K562 (cell line): ENCODE measurements around the gene CARM1. TPM values are rescaled to one million over a fixed set of nuclear protein-coding genes. Genes with fewer than 3 reads are reported as not detected.

Source experiments
- ATF7 ChIP-seq: fragments of 450-650 bp; IDR thresholded peaks from 2 replicates; pipeline ENCODE4 v1.7.1; 2014; ENCODE audit warnings: mild to moderate bottlenecking, moderate library complexity
- CCNT2 ChIP-seq: IDR thresholded peaks from 2 replicates; pipeline ENCODE4 v1.6.1; 2011; ENCODE audit warnings: borderline replicate concordance, low read depth, mild to moderate bottlenecking, moderate library complexity, mixed read lengths, low read length; ENCODE audit not compliant: insufficient read length; ENCODE audit errors: extremely low read depth
- DIDO1 ChIP-seq: fragments of 450-650 bp; IDR thresholded peaks from 2 replicates; pipeline ENCODE4 v1.6.1; 2016; ENCODE audit warnings: low read depth, missing biosample characterization, missing genetic modification characterization
- ETV1 ChIP-seq: fragments of 450-650 bp; conservative IDR thresholded peaks from 2 replicates; pipeline ENCODE4 v1.6.1; 2016; ENCODE audit warnings: missing genetic modification characterization, control low read depth, low read depth, missing compliant biosample characterization
- IFI16 ChIP-seq: fragments of 250-450 bp; sonication (Bioruptor Pico); IDR thresholded peaks from 2 replicates; pipeline ENCODE4 v2.1.2; 2022; ENCODE audit warnings: mild to moderate bottlenecking, inconsistent platforms
- RAD51 ChIP-seq: fragments of 450-650 bp; IDR thresholded peaks from 2 replicates; pipeline ENCODE4 v1.7.1; 2016; ENCODE audit warnings: low read depth, mild to moderate bottlenecking, borderline replicate concordance
- RB1 ChIP-seq: fragments of 450-650 bp; IDR thresholded peaks from 2 replicates; pipeline ENCODE4 v1.6.1; 2017; ENCODE audit warnings: low read depth, mild to moderate bottlenecking
- SRSF3 ChIP-seq: fragments of 200-400 bp; formaldehyde crosslinking; IDR thresholded peaks from 2 replicates; pipeline ENCODE4 v1.6.1; 2016; ENCODE audit warnings: mild to moderate bottlenecking, low read length, moderate library complexity; ENCODE audit not compliant: insufficient read depth
- SRSF7 ChIP-seq: fragments of 200-400 bp; formaldehyde crosslinking; optimal IDR thresholded peaks from 2 replicates; pipeline ENCODE3; 2017; ENCODE audit warnings: mild to moderate bottlenecking, low read depth, low read length
- XRCC4 ChIP-seq: IDR thresholded peaks from one replicate; pipeline ENCODE4 v1.6.1; 2011; ENCODE audit not compliant: insufficient read depth, insufficient read length; ENCODE audit errors: extremely low read depth
- ZNF121 ChIP-seq: sonication (generic); formaldehyde crosslinking; conservative IDR thresholded peaks from 2 replicates; pipeline ENCODE4 v1.8.0; 2022; ENCODE audit warnings: missing genetic modification reagents
- ZNF140 ChIP-seq: fragments of 250-450 bp; sonication (Bioruptor Pico); IDR thresholded peaks from 2 replicates; pipeline ENCODE4 v1.8.0; 2021; ENCODE audit warnings: moderate library complexity, mild to moderate bottlenecking, inconsistent platforms
- ZNF696 ChIP-seq: fragments of 250-450 bp; sonication (Bioruptor Pico); conservative IDR thresholded peaks from 2 replicates; pipeline ENCODE4 v1.4.0; 2020; ENCODE audit warnings: mild to moderate bottlenecking, moderate library complexity
- polyA plus RNA-seq, 8 experiments: library from polyadenylated mRNA; depleted of rRNA in 4 of 8; stranded (reverse) in 5 of 8; unstranded in 3 of 8; fragments of >200 nt; fragmentation: Nextera tagmentation in 2 of 8; fragmentation: Illumina TruSeq in 1 of 8; extraction: Ambion mirVana in 2 of 8; extraction: Trizol in 1 of 8; gene quantifications; 2 replicates each; pipeline versions ENCODE4 v1.2.1 to v1.2.3, GENCODE V29; 2011 to 2014; ENCODE audit warnings: inconsistent platforms in 1 of 8, missing spikeins in 1 of 8
- total RNA-seq, 7 experiments: library from RNA; depleted of rRNA in 6 of 7; stranded (reverse); fragments of >200 nt in 6 of 7; fragmentation: Illumina TruSeq in 2 of 7; extraction: Trizol in 2 of 7; gene quantifications; 2 replicates each; pipeline versions ENCODE4 v1.2.1 to v1.2.3, GENCODE V29; 2011 to 2021; ENCODE audit warnings: low replicate concordance in 1 of 7
- TF ChIP-seq, protein P1 (sequence below): IDR thresholded peaks from 3 replicates; pipeline ENCODE4 v1.6.1; 2011; ENCODE audit warnings: borderline replicate concordance, mild to moderate bottlenecking; ENCODE audit not compliant: insufficient read length, insufficient read depth
- TF ChIP-seq, protein P2 (sequence below), 2 experiments: fragments of 450-650 bp; IDR thresholded peaks; 2 replicates each; pipeline ENCODE4 v1.6.1; 2018; ENCODE audit warnings: mild to moderate bottlenecking in 2 of 2, low read depth in 1 of 2; ENCODE audit not compliant: partially characterized antibody in 2 of 2
- TF ChIP-seq, protein P3 (sequence below): fragments of 450-650 bp; IDR thresholded peaks from 2 replicates; pipeline ENCODE4 v1.6.1; 2018; ENCODE audit not compliant: partially characterized antibody
- TF ChIP-seq, protein P4 (sequence below): fragments of 250-450 bp; sonication (Bioruptor Pico); IDR thresholded peaks from 2 replicates; pipeline ENCODE4 v1.8.0; 2022; ENCODE audit warnings: moderate library complexity, mild to moderate bottlenecking, inconsistent platforms

The CARM1 gene
- total and polyA plus RNA-seq, 9 of the 15 experiments (the other 6 are each of a cell fraction or from before 2014, with no cell fraction given), result 0.36 to 86.0 (median 29.7) TPM

DNA sequence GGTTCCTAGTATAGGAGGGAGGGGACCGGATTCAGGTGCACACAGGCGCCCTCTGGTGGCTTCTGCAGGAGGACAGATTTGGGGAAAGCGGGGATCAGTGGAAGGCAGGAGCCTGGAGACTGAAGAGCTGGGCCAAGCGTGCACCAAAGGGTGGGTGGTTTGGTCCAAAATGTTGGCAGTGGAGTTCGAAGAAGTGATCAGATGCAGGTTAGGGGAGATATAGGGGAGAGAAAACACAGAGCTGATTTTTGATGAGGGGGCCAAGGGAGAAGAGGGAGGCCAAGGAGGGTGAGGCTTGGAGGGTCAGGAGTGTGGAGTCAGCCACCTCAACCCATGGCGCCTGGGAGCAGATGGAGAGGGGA is 6.8 kb upstream of the CARM1 start (continued):
- TF ChIP-seq SRSF3 (no peak), ZNF121 (CRISPR knock-in tag) (no peak), ZNF140 (CRISPR knock-in tag) (no peak), RB1 (peak; percentile 23; the same call in 1 of the 2 replicates), RAD51 (no peak), DIDO1 (tag) (no peak), ATF7 (peak; percentile 28; the same call in 1 of the 2 replicates), ETV1 (tag) (peak; percentile 81), XRCC4 (no peak), SRSF7 (no peak), ZNF696 (no peak), IFI16 (CRISPR knock-in tag) (no peak), CCNT2 (no peak)
- TF ChIP-seq, protein P1, sequence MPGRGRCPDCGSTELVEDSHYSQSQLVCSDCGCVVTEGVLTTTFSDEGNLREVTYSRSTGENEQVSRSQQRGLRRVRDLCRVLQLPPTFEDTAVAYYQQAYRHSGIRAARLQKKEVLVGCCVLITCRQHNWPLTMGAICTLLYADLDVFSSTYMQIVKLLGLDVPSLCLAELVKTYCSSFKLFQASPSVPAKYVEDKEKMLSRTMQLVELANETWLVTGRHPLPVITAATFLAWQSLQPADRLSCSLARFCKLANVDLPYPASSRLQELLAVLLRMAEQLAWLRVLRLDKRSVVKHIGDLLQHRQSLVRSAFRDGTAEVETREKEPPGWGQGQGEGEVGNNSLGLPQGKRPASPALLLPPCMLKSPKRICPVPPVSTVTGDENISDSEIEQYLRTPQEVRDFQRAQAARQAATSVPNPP, result no peak
- TF ChIP-seq, protein P2, sequence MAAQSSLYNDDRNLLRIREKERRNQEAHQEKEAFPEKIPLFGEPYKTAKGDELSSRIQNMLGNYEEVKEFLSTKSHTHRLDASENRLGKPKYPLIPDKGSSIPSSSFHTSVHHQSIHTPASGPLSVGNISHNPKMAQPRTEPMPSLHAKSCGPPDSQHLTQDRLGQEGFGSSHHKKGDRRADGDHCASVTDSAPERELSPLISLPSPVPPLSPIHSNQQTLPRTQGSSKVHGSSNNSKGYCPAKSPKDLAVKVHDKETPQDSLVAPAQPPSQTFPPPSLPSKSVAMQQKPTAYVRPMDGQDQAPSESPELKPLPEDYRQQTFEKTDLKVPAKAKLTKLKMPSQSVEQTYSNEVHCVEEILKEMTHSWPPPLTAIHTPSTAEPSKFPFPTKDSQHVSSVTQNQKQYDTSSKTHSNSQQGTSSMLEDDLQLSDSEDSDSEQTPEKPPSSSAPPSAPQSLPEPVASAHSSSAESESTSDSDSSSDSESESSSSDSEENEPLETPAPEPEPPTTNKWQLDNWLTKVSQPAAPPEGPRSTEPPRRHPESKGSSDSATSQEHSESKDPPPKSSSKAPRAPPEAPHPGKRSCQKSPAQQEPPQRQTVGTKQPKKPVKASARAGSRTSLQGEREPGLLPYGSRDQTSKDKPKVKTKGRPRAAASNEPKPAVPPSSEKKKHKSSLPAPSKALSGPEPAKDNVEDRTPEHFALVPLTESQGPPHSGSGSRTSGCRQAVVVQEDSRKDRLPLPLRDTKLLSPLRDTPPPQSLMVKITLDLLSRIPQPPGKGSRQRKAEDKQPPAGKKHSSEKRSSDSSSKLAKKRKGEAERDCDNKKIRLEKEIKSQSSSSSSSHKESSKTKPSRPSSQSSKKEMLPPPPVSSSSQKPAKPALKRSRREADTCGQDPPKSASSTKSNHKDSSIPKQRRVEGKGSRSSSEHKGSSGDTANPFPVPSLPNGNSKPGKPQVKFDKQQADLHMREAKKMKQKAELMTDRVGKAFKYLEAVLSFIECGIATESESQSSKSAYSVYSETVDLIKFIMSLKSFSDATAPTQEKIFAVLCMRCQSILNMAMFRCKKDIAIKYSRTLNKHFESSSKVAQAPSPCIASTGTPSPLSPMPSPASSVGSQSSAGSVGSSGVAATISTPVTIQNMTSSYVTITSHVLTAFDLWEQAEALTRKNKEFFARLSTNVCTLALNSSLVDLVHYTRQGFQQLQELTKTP (IDR thresholded peaks at IDR 0.05; ENCODE audit: low read depth in 1 of 2, partially characterized antibody in 2 of 2), result no peak
- TF ChIP-seq, protein P3, sequence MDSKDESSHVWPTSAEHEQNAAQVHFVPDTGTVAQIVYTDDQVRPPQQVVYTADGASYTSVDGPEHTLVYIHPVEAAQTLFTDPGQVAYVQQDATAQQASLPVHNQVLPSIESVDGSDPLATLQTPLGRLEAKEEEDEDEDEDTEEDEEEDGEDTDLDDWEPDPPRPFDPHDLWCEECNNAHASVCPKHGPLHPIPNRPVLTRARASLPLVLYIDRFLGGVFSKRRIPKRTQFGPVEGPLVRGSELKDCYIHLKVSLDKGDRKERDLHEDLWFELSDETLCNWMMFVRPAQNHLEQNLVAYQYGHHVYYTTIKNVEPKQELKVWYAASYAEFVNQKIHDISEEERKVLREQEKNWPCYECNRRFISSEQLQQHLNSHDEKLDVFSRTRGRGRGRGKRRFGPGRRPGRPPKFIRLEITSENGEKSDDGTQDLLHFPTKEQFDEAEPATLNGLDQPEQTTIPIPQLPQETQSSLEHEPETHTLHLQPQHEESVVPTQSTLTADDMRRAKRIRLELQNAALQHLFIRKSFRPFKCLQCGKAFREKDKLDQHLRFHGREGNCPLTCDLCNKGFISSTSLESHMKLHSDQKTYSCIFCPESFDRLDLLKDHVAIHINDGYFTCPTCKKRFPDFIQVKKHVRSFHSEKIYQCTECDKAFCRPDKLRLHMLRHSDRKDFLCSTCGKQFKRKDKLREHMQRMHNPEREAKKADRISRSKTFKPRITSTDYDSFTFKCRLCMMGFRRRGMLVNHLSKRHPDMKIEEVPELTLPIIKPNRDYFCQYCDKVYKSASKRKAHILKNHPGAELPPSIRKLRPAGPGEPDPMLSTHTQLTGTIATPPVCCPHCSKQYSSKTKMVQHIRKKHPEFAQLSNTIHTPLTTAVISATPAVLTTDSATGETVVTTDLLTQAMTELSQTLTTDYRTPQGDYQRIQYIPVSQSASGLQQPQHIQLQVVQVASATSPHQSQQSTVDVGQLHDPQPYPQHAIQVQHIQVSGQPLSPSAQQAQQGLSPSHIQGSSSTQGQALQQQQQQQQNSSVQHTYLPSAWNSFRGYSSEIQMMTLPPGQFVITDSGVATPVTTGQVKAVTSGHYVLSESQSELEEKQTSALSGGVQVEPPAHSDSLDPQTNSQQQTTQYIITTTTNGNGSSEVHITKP, result peak; percentile 15
- TF ChIP-seq, protein P4, sequence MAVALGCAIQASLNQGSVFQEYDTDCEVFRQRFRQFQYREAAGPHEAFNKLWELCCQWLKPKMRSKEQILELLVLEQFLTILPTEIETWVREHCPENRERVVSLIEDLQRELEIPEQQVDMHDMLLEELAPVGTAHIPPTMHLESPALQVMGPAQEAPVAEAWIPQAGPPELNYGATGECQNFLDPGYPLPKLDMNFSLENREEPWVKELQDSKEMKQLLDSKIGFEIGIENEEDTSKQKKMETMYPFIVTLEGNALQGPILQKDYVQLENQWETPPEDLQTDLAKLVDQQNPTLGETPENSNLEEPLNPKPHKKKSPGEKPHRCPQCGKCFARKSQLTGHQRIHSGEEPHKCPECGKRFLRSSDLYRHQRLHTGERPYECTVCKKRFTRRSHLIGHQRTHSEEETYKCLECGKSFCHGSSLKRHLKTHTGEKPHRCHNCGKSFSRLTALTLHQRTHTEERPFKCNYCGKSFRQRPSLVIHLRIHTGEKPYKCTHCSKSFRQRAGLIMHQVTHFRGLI (CRISPR knock-in tag), result no peak
